ENCODE measurements around the gene PPM1L.

PPM1L gene

GRCh38 chr3:161100994-161101393 is 345.0 kb downstream of the PPM1L start:
- no peak for TF ChIP-seq CTCF (IDR thresholded peaks at IDR 0.05; ENCODE audit: control extremely low read depth, extremely low read depth, low read depth, missing control alignments)
- DNase-seq (ENCODE audit: extremely low spot score), result no peak
- ChIA-PET POLR2A (no interaction called here), CTCF (interaction anchor here (0.8 kb wide), 1 partner anchor 15 kb away, joined by 3 read pairs; no protein-coding TSS in a partner anchor)

GRCh38 chr3:161101609-161102008 is 345.6 kb downstream of the PPM1L start:
- POLR2A ChIA-PET, result no interaction called here
- CTCF ChIA-PET, result interaction anchor here (0.8 kb wide), 2 partner anchors 10 to 15 kb away, joined by 3 to 4 read pairs; no protein-coding TSS in a partner anchor
- no peak for DNase-seq (ENCODE audit: extremely low spot score)
- no peak for TF ChIP-seq CTCF (IDR thresholded peaks at IDR 0.05; ENCODE audit: control extremely low read depth, extremely low read depth, low read depth, missing control alignments)

DNA sequence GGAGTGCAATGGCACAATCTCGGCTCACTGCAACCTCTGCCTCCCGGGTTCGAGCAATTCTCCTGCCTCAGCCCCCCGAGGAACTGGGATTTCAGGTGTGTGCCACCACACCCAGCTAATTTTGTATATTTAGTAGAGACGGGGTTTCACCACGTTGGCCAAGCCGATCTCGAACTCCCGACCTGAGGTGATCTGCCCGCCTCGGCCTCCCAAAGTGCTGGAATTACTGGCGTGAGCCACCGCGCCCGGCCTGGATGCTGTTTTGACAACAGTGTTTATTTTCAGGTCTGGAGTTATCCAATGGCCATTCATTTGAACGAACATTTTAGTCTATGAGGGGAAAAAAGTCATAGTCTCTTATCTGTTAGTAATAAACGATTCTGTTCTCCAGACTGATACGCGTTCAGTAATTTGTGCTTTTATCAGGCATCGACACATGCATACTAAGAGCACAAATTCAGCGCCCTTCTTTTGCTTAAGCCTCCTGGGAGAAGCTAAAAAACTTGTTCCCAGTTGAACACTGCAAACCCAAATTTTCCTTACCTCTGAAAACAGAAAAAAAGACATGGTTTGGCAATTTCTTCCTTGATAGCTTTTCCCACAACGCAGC is 347.9 kb downstream of the PPM1L start:
- ChIA-PET CTCF (interaction anchor here (0.7 kb wide), 1 partner anchor 81 kb away, joined by 3 read pairs; no protein-coding TSS in a partner anchor), POLR2A (no interaction called here)
- DNase-seq (ENCODE audit: extremely low spot score), result no peak
- TF ChIP-seq CTCF (IDR thresholded peaks at IDR 0.05; ENCODE audit: control extremely low read depth, extremely low read depth, low read depth, missing control alignments), result no peak

- CTCF ChIA-PET, result interaction anchor here (0.7 to 1.4 kb wide), 2 partner anchors 36 to 80 kb away, joined by 3 read pairs; no protein-coding TSS in a partner anchor
- DNase-seq (ENCODE audit: extremely low spot score), result peak; percentile 51
These were observed 348.8 kb downstream of the PPM1L start, which contains the start of gene B3GALNT1 for GRCh38 chr3:161104561-161105551. Gene B3GALNT1, minus strand, starts transcription at chr3:161105349. Its CDS starts 18,595 bp downstream, at chr3:161086754.

DNA sequence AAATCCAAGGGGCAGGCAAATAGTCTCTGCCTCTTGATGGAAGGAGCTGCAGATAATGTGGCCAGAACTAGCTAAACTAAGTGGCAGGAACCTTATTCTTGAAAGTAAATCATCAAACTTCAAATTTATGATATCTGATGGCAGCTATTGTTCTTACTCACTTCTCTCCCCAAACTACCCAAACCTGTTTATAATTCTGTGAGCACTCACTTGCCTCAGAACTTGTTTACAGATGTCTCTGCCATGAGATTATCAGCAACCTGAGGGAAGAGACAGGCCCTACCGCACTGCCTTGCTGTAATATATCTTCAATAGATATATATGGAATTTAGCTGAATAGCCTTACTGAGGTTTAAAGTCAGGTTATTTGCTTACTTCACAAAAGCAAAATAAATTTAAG is 351.3 kb downstream of the PPM1L start:
- no peak for TF ChIP-seq CTCF (IDR thresholded peaks at IDR 0.05; ENCODE audit: control extremely low read depth, extremely low read depth, low read depth, missing control alignments)
- CTCF ChIA-PET, result interaction anchor here (1.3 kb wide), 1 partner anchor 14 kb away, joined by 3 read pairs; no protein-coding TSS in a partner anchor
- DNase-seq (ENCODE audit: extremely low spot score), result no peak
- POLR2A ChIA-PET, result no interaction called here

More at GRCh38 chr3:161104561-161105551, 348.8 kb downstream of the PPM1L start, which contains the start of gene B3GALNT1:
- POLR2A ChIA-PET, result no interaction called here
- TF ChIP-seq CTCF (IDR thresholded peaks at IDR 0.05; ENCODE audit: control extremely low read depth, extremely low read depth, low read depth, missing control alignments), result no peak

GRCh38 chr3:161108840-161109239 is 352.8 kb downstream of the PPM1L start:
- no peak for DNase-seq (ENCODE audit: extremely low spot score)
- CTCF ChIA-PET, result interaction anchor here (1.0 to 1.4 kb wide), 2 partner anchors 11 to 14 kb away, joined by 3 to 4 read pairs; no protein-coding TSS in a partner anchor

More at GRCh38 chr3:161108840-161109239, 352.8 kb downstream of the PPM1L start:
- TF ChIP-seq CTCF (IDR thresholded peaks at IDR 0.05; ENCODE audit: control extremely low read depth, extremely low read depth, low read depth, missing control alignments), result no peak
- POLR2A ChIA-PET, result no interaction called here

Measured in GM10248 (cell line).